Keratinocyte (primary cell): ENCODE measurements around the gene ZBTB21. TPM values are rescaled to one million over a fixed set of nuclear protein-coding genes. Genes with fewer than 3 reads are reported as not detected.

Experiments
- DNase-seq: peaks from one replicate; pipeline ENCODE4 v3.0.0-alpha.2; 2011; ENCODE audit warnings: low read depth, missing footprints, low spot score
- FAIRE-seq: peaks from 2 replicates; lab custom pipeline; 2011; peaks lifted over from hg19 to GRCh38; lab: Jason Lieb, UNC
- H2AFZ ChIP-seq: 2 replicates; pipeline ENCODE4 v1.6.0; 2012; ENCODE audit warnings: low read length, control low read depth, inconsistent platforms; ENCODE audit not compliant: control insufficient read depth
- H3K27ac ChIP-seq: 2 replicates; pipeline ENCODE4 v1.5.1; 2011; ENCODE audit warnings: low read length; ENCODE audit not compliant: control insufficient read depth, insufficient read depth
- H3K27me3 ChIP-seq: 3 replicates; pipeline ENCODE4 v1.6.0; 2011; ENCODE audit warnings: low read length; ENCODE audit not compliant: control insufficient read depth, insufficient read depth; ENCODE audit errors: extremely low read depth
- H3K36me3 ChIP-seq, 2 experiments: 2 replicates in 1 of 2; 3 replicates in 1 of 2; pipeline ENCODE4 v1.5.1; 2011; ENCODE audit warnings: low read length in 2 of 2, mild to moderate bottlenecking in 1 of 2; ENCODE audit not compliant: control insufficient read depth in 2 of 2, insufficient read depth in 2 of 2; ENCODE audit errors: extremely low read depth in 1 of 2
- H3K4me1 ChIP-seq: 3 replicates; pipeline ENCODE4 v1.5.1; 2011; ENCODE audit warnings: low read length; ENCODE audit not compliant: control insufficient read depth, insufficient read depth; ENCODE audit errors: extremely low read depth
- H3K4me2 ChIP-seq: 3 replicates; pipeline ENCODE4 v1.6.0; 2011; ENCODE audit warnings: low read depth, low read length; ENCODE audit not compliant: control insufficient read depth, insufficient read depth; ENCODE audit errors: extremely low read depth
- H3K4me3 ChIP-seq, 3 experiments: fragments of 200-600 bp in 1 of 3; sonication (generic) in 1 of 3; 2 replicates in 2 of 3; 3 replicates in 1 of 3; pipeline ENCODE4 v1.5.1; 2011 to 2016; ENCODE audit warnings: low read length in 3 of 3, mild to moderate bottlenecking in 3 of 3, control low read depth in 2 of 3, inconsistent platforms in 1 of 3, low read depth in 1 of 3, mixed read lengths in 1 of 3, mixed run types in 1 of 3, moderate library complexity in 1 of 3; ENCODE audit not compliant: control insufficient read depth in 2 of 3, insufficient read depth in 2 of 3; ENCODE audit errors: extremely low read depth in 1 of 3
- H3K79me2 ChIP-seq: 2 replicates; pipeline ENCODE4 v1.6.0; 2012; ENCODE audit warnings: low read length; ENCODE audit not compliant: control insufficient read depth, insufficient read depth
- H3K9ac ChIP-seq: 3 replicates; pipeline ENCODE4 v1.6.0; 2011; ENCODE audit warnings: low read length; ENCODE audit not compliant: control insufficient read depth, insufficient read depth; ENCODE audit errors: extremely low read depth
- H3K9me1 ChIP-seq: 3 replicates; pipeline ENCODE4 v1.6.0; 2011; ENCODE audit warnings: low read length; ENCODE audit not compliant: control insufficient read depth, insufficient read depth; ENCODE audit errors: extremely low read depth
- H3K9me3 ChIP-seq: 2 replicates; pipeline ENCODE4 v1.5.1; 2012; ENCODE audit warnings: low read depth, low read length; ENCODE audit not compliant: control insufficient read depth
- H4K20me1 ChIP-seq: 3 replicates; pipeline ENCODE4 v1.6.0; 2011; ENCODE audit warnings: low read length; ENCODE audit not compliant: control insufficient read depth, insufficient read depth; ENCODE audit errors: extremely low read depth
- EZH2 ChIP-seq: IDR thresholded peaks from one replicate; pipeline ENCODE4 v1.6.1; 2012; ENCODE audit warnings: inconsistent platforms, mild to moderate bottlenecking, low read length, moderate library complexity
- dilution Hi-C: fragments of 300-500 bp; cut with MboI; formaldehyde crosslinking; loops from one replicate; pipeline ENCODE4 v1.7.0; 2020; ENCODE audit warnings: low sequenced_read_pairs; ENCODE audit not compliant: extremely low pct_ligation_motif_present
- polyA plus RNA-seq, 5 experiments: library from polyadenylated mRNA; depleted of rRNA in 3 of 5; stranded (reverse) in 3 of 5; stranded (forward) in 1 of 5; unstranded in 1 of 5; fragments of >200 nt; gene quantifications; 1 replicate in 1 of 5; 2 replicates in 3 of 5; 3 replicates in 1 of 5; pipeline versions ENCODE4 v1.2.1 to v1.2.3, GENCODE V29; 2011 to 2012; ENCODE audit warnings: missing spikeins in 2 of 5, low read depth in 1 of 5, low replicate concordance in 1 of 5
- TF ChIP-seq, protein P1 (sequence below), 3 experiments: IDR thresholded peaks in 1 of 3; conservative IDR thresholded peaks in 1 of 3; optimal IDR thresholded peaks in 1 of 3; 2 replicates in 2 of 3; 3 replicates in 1 of 3; pipeline versions ENCODE3 to v1.5.1; 2011; ENCODE audit warnings: low read length in 3 of 3, mild to moderate bottlenecking in 3 of 3, moderate library complexity in 2 of 3, control low read depth in 1 of 3, inconsistent platforms in 1 of 3; ENCODE audit not compliant: insufficient read depth in 2 of 3; ENCODE audit errors: extremely low read depth in 1 of 3

The ZBTB21 gene
- polyA plus RNA-seq, 1 donor (not counting 4 experiments of a cell fraction or from before 2014, with no cell fraction given) = 9.5 TPM

DNA sequence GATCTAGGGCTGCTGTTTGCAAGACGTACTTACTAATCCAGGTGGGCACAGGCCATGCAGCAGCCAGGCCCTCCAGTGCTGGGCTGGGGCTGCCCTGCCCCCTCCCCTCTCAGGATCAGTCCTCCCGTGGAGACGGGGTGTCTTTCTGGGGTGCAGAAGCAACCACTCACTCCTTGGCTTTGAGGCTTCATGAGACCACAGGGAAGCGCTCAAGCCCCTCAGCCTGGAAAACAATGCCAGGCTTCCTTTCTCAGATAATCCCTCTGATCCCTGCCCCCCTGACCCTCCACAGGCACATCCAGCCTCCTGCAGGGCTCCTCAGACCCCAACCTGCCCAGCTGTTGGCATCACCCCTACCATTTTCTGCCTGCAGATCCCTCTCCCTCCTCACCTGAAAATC, 42.5 kb downstream of the ZBTB21 start:
- Histone ChIP-seq H3K4me3 (no peak overlapping the region), H3K4me1 (peaks cover under 1% of the 10 kb centered on the region), H2AFZ (no peak overlapping the region), H3K79me2 (no peaks in the 10 kb centered on the region), H3K27me3 (no peaks in the 10 kb centered on the region), H3K9ac (no peak overlapping the region), H3K36me3 (no peaks in the 10 kb centered on the region), H4K20me1 (no peaks in the 10 kb centered on the region), H3K27ac (no peak overlapping the region), H3K9me3 (no peaks in the 10 kb centered on the region), H3K4me2 (no peak overlapping the region), H3K9me1 (no peaks in the 10 kb centered on the region)
- no peak for DNase-seq
- no peak for FAIRE-seq
- dilution Hi-C loops = no loop called here
- TF ChIP-seq, protein P1, sequence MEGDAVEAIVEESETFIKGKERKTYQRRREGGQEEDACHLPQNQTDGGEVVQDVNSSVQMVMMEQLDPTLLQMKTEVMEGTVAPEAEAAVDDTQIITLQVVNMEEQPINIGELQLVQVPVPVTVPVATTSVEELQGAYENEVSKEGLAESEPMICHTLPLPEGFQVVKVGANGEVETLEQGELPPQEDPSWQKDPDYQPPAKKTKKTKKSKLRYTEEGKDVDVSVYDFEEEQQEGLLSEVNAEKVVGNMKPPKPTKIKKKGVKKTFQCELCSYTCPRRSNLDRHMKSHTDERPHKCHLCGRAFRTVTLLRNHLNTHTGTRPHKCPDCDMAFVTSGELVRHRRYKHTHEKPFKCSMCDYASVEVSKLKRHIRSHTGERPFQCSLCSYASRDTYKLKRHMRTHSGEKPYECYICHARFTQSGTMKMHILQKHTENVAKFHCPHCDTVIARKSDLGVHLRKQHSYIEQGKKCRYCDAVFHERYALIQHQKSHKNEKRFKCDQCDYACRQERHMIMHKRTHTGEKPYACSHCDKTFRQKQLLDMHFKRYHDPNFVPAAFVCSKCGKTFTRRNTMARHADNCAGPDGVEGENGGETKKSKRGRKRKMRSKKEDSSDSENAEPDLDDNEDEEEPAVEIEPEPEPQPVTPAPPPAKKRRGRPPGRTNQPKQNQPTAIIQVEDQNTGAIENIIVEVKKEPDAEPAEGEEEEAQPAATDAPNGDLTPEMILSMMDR (optimal IDR thresholded peaks at IDR 0.05 in 1 of 3, IDR thresholded peaks at IDR 0.05 in 1 of 3, conservative IDR thresholded peaks at IDR 0.05 in 1 of 3; ENCODE audit: extremely low read depth in 1 of 3, insufficient read depth in 2 of 3, low read length in 3 of 3) = no peak
- no peak for TF ChIP-seq EZH2

DNA sequence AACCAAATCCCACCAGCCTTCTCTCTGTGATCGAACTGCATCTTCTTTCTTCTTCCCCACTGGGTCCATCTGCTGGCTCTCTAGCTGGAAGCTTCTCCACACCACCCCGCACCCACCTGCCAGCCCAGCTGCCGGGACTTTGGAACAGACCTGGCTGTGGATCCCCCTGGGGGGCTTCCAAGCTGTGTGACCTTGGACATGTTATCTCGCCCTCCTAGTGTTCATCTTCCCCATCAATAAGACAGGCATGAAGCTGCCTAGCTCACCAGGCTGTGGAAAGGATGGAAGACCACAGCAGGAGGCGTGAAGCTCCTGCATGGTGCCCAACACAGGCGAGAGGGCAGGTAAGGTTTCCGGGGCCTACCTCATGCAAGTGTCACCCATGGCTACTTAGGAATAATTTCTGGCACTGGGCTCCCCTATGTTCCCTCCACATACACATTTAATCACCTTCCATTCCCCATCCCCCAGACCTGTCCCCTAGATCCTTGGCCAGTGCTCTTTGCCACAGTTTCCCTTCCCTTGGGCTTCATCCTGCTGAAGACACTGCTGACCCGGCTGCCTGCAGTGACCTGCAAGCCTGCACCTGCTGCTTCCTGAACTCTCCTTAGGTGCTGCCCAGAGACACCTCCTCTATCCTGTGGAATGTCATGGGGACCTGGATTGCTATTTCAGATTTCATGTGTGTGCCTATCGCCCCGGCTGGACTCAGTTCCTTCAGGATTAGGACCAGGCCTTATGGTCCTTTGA, 43.1 kb downstream of the ZBTB21 start:
- dilution Hi-C loops = no loop called here
- Histone ChIP-seq H4K20me1 (no peaks in the 10 kb centered on the region), H3K9me1 (no peaks in the 10 kb centered on the region), H3K27ac (no peak overlapping the region), H3K4me1 (no peaks in the 10 kb centered on the region), H3K79me2 (no peaks in the 10 kb centered on the region), H3K9ac (no peak overlapping the region), H3K4me3 (no peak overlapping the region), H3K27me3 (no peaks in the 10 kb centered on the region), H3K9me3 (no peaks in the 10 kb centered on the region), H3K4me2 (no peak overlapping the region), H2AFZ (no peak overlapping the region), H3K36me3 (no peaks in the 10 kb centered on the region)
- FAIRE-seq (no peak), DNase-seq (no peak)
- TF ChIP-seq, protein P1 (optimal IDR thresholded peaks at IDR 0.05 in 1 of 3, IDR thresholded peaks at IDR 0.05 in 1 of 3, conservative IDR thresholded peaks at IDR 0.05 in 1 of 3; ENCODE audit: extremely low read depth in 1 of 3, insufficient read depth in 2 of 3, low read length in 3 of 3) = no peak
- TF ChIP-seq EZH2 = no peak
